Right atrium auricular region (tissue), 2 donors: ENCODE data around the gene TIMM10B. TPM values are rescaled to one million over a fixed set of nuclear protein-coding genes. Genes with fewer than 3 reads are reported as not detected.

Experiments used
- DNase-seq: peaks from one replicate; pipeline ENCODE4 v3.0.0-alpha.2; 2019; ENCODE audit warnings: low spot score
- H3K27ac ChIP-seq, 2 donors: fragments of 200-600 bp; sonication (generic); 1 replicate in 1 of 2; 2 replicates in 1 of 2; pipeline ENCODE4 v1.5.1; 2016 to 2019
- H3K27me3 ChIP-seq, 2 donors: fragments of 200-600 bp; sonication (generic); one replicate each; pipeline versions ENCODE4 v1.5.1 to v1.6.0; 2017 to 2019
- H3K36me3 ChIP-seq: fragments of 200-600 bp; sonication (generic); one replicate; pipeline ENCODE4 v1.5.1; 2016
- H3K4me1 ChIP-seq, 2 donors: fragments of 200-600 bp; sonication (generic); one replicate each; pipeline versions ENCODE4 v1.5.1 to v1.6.0; 2017 to 2019
- H3K4me3 ChIP-seq, 2 donors: fragments of 200-600 bp; sonication (generic); 1 replicate in 1 of 2; 2 replicates in 1 of 2; pipeline ENCODE4 v1.5.1; 2017 to 2019; ENCODE audit warnings: mild to moderate bottlenecking in 1 of 2, moderate library complexity in 1 of 2
- H3K9me3 ChIP-seq, 2 donors: fragments of 200-600 bp; sonication (generic); one replicate each; pipeline ENCODE4 v1.5.1; 2019
- CTCF ChIP-seq, 2 donors: fragments of 200-600 bp; sonication (generic); IDR thresholded peaks; one replicate each; pipeline ENCODE4 v1.5.1; 2019; ENCODE audit warnings: antibody characterized with exemption in 2 of 2
- total RNA-seq, 2 donors: library from RNA; depleted of rRNA; stranded (reverse); fragments of >200 nt; gene quantifications; one replicate each; pipeline ENCODE4 v1.1.0, GENCODE V29; 2016

TIMM10B gene
- total RNA-seq, 2 donors from 2014 or later = 19.8 to 22.6 TPM

- no peaks in the 10 kb centered on the region for H3K27me3 ChIP-seq
- no peaks in the 10 kb centered on the region for H3K4me1 ChIP-seq
- H3K27ac ChIP-seq = no peak overlapping the region
- no peak for TF ChIP-seq CTCF (IDR thresholded peaks at IDR 0.05)
- H3K9me3 ChIP-seq = no peaks in the 10 kb centered on the region
- no peak for DNase-seq
- H3K36me3 ChIP-seq = peaks cover 60% of the 10 kb centered on the region
- H3K4me3 ChIP-seq = no peak overlapping the region
These were observed 22.8 kb upstream of the TIMM10B start for GRCh38 chr11:6458352-6459098.

GRCh38 chr11:6459099-6459450, 22.2 kb upstream of the TIMM10B start:
- no peak for DNase-seq
- Histone ChIP-seq H3K4me3 (no peak overlapping the region), H3K27me3 (no peaks in the 10 kb centered on the region), H3K9me3 (no peaks in the 10 kb centered on the region), H3K4me1 (no peaks in the 10 kb centered on the region), H3K27ac (no peak overlapping the region), H3K36me3 (peaks cover 59% of the 10 kb centered on the region)
- no peak for TF ChIP-seq CTCF (IDR thresholded peaks at IDR 0.05)

- Histone ChIP-seq H3K9me3 (no peaks in the 10 kb centered on the region), H3K4me3 (no peak overlapping the region), H3K27me3 (no peaks in the 10 kb centered on the region), H3K27ac (peak overlapping the region; percentile 40 to 60), H3K36me3 (peaks cover 12% of the 10 kb centered on the region), H3K4me1 (peaks cover 0 to 22% of the 10 kb centered on the region in 2 donors)
- TF ChIP-seq CTCF (IDR thresholded peaks at IDR 0.05) = no peak
- DNase-seq = peak; percentile 91
These were observed 12.4 kb upstream of the TIMM10B start for GRCh38 chr11:6468712-6469495.

- peaks cover 0 to 27% of the 10 kb centered on the region in 2 donors for H3K4me1 ChIP-seq
- H3K27ac ChIP-seq = peak overlapping the region; percentile 40 to 60
- no peak for DNase-seq
- H3K4me3 ChIP-seq = no peak overlapping the region
- H3K36me3 ChIP-seq = peaks cover 5% of the 10 kb centered on the region
- no peaks in the 10 kb centered on the region for H3K27me3 ChIP-seq
- H3K9me3 ChIP-seq = no peaks in the 10 kb centered on the region
- no peak for TF ChIP-seq CTCF (IDR thresholded peaks at IDR 0.05)
These were observed 11.7 kb upstream of the TIMM10B start for GRCh38 chr11:6469599-6469998.

- Histone ChIP-seq H3K27ac (peak overlapping the region; percentile 89 to 96), H3K36me3 (peaks cover 12% of the 10 kb centered on the region), H3K4me1 (peaks cover 0 to 30% of the 10 kb centered on the region in 2 donors), H3K27me3 (no peaks in the 10 kb centered on the region), H3K9me3 (no peaks in the 10 kb centered on the region), H3K4me3 (peak overlapping the region; percentile 61 to 82)
- no peak for TF ChIP-seq CTCF (IDR thresholded peaks at IDR 0.05)
- DNase-seq = no peak
These were observed 8.4 kb upstream of the TIMM10B start for GRCh38 chr11:6472934-6473333.
